ENCODE measurements around the gene NOL7.

- TF ChIP-seq EZH2 (IDR thresholded peaks at IDR 0.05) (no peak), POLR2AphosphoS5 (IDR thresholded peaks at IDR 0.05; ENCODE audit: borderline replicate concordance, low read depth, low read length) (no peak), FOXP2 (optimal IDR thresholded peaks at IDR 0.05; ENCODE audit: control extremely low read depth, extremely low read length, insufficient read depth) (no peak)
These were observed 51.3 kb downstream of the NOL7 start for GRCh38 chr6:13666194-13667105.
